ENCODE results near the gene CRAT. TPM values are rescaled to one million over a fixed set of nuclear protein-coding genes. Genes with fewer than 3 reads are reported as not detected.
"Not testable (repeated sequence)": the region's sequence is repeated elsewhere in the genome, so short reads cannot be mapped to it uniquely, and the experiment has no call there.

CRAT gene
- total RNA-seq, 1 donor from 2014 or later: 27.1 TPM

GRCh38 chr9:129112526-129112925 lies 1.9 kb upstream of the CRAT start:
- Histone ChIP-seq H3K9ac (ENCODE audit: low read depth in 1 of 3, low read length in 3 of 3) (peak overlapping the region; percentile 73 to 85 (median 84)), H3K4me3 (ENCODE audit: low read length in 3 of 3) (peak overlapping the region; percentile 79 to 89 (median 83)), H3K4me1 (ENCODE audit: control insufficient read depth in 3 of 3, insufficient read depth in 3 of 3, low read length in 3 of 3) (peaks cover 29 to 50% (median 37%) of the 10 kb centered on the region in 3 donors)
- not testable (repeated sequence) for H3K27ac ChIP-seq (ENCODE audit: low read depth, low read length); H3K27me3 ChIP-seq (ENCODE audit: control insufficient read depth in 3 of 3, insufficient read depth in 3 of 3, low read length in 3 of 3); H3K9me3 ChIP-seq (ENCODE audit: control insufficient read depth in 3 of 3, low read length in 3 of 3); H3K36me3 ChIP-seq (ENCODE audit: control insufficient read depth in 3 of 3, insufficient read depth in 3 of 3, low read length in 3 of 3)

- Histone ChIP-seq H3K9me3 (ENCODE audit: control insufficient read depth in 3 of 3, low read length in 3 of 3) (no peaks in the 10 kb centered on the region), H3K27me3 (ENCODE audit: control insufficient read depth in 3 of 3, insufficient read depth in 3 of 3, low read length in 3 of 3) (no peaks in the 10 kb centered on the region), H3K27ac (ENCODE audit: low read depth, low read length) (peak overlapping the region; percentile 95), H3K9ac (ENCODE audit: low read depth in 1 of 3, low read length in 3 of 3) (peak overlapping the region; percentile 73 to 85 (median 84)), H3K36me3 (ENCODE audit: control insufficient read depth in 3 of 3, insufficient read depth in 3 of 3, low read length in 3 of 3) (peaks cover 8 to 11% (median 8%) of the 10 kb centered on the region in 3 donors), H3K4me1 (ENCODE audit: control insufficient read depth in 3 of 3, insufficient read depth in 3 of 3, low read length in 3 of 3) (peaks cover 35 to 58% (median 41%) of the 10 kb centered on the region in 3 donors), H3K4me3 (ENCODE audit: low read length in 3 of 3) (peak overlapping the region; percentile 79 to 89 (median 83))
Observed at GRCh38 chr9:129111528-129112151, 1.0 kb upstream of the CRAT start.

- H3K9ac ChIP-seq (ENCODE audit: low read depth in 1 of 3, low read length in 3 of 3): peak overlapping the region; percentile 91 to 94 (median 92)
- H3K27ac ChIP-seq (ENCODE audit: low read depth, low read length): peak overlapping the region; percentile 95
- H3K4me1 ChIP-seq (ENCODE audit: control insufficient read depth in 3 of 3, insufficient read depth in 3 of 3, low read length in 3 of 3): peaks cover 40 to 68% (median 42%) of the 10 kb centered on the region in 3 donors
- peak overlapping the region; percentile 85 to 88 (median 87) for H3K4me3 ChIP-seq (ENCODE audit: low read length in 3 of 3)
- no peaks in the 10 kb centered on the region for H3K9me3 ChIP-seq (ENCODE audit: control insufficient read depth in 3 of 3, low read length in 3 of 3)
- peaks cover 13 to 17% (median 17%) of the 10 kb centered on the region in 3 donors for H3K36me3 ChIP-seq (ENCODE audit: control insufficient read depth in 3 of 3, insufficient read depth in 3 of 3, low read length in 3 of 3)
- H3K27me3 ChIP-seq (ENCODE audit: control insufficient read depth in 3 of 3, insufficient read depth in 3 of 3, low read length in 3 of 3): no peaks in the 10 kb centered on the region
Observed at GRCh38 chr9:129109952-129110739, 447 bp downstream of the CRAT start.

GRCh38 chr9:129109537-129109903 lies 1.1 kb downstream of the CRAT start:
- no peaks in the 10 kb centered on the region for H3K27me3 ChIP-seq (ENCODE audit: control insufficient read depth in 3 of 3, insufficient read depth in 3 of 3, low read length in 3 of 3)
- H3K36me3 ChIP-seq (ENCODE audit: control insufficient read depth in 3 of 3, insufficient read depth in 3 of 3, low read length in 3 of 3): peaks cover 13 to 17% (median 17%) of the 10 kb centered on the region in 3 donors
- peak overlapping the region; percentile 13 to 94 (median 55) for H3K9ac ChIP-seq (ENCODE audit: low read depth in 1 of 3, low read length in 3 of 3)
- no peaks in the 10 kb centered on the region for H3K9me3 ChIP-seq (ENCODE audit: control insufficient read depth in 3 of 3, low read length in 3 of 3)
- H3K4me3 ChIP-seq (ENCODE audit: low read length in 3 of 3): peak overlapping the region; percentile 85 to 88 (median 87)
- H3K4me1 ChIP-seq (ENCODE audit: control insufficient read depth in 3 of 3, insufficient read depth in 3 of 3, low read length in 3 of 3): peaks cover 35 to 65% (median 40%) of the 10 kb centered on the region in 3 donors
- H3K27ac ChIP-seq (ENCODE audit: low read depth, low read length): peak overlapping the region; percentile 95

GRCh38 chr9:129108805-129109536 lies 1.6 kb downstream of the CRAT start:
- Histone ChIP-seq H3K27ac (ENCODE audit: low read depth, low read length) (peak overlapping the region; percentile 95), H3K4me1 (ENCODE audit: control insufficient read depth in 3 of 3, insufficient read depth in 3 of 3, low read length in 3 of 3) (peaks cover 38 to 69% (median 45%) of the 10 kb centered on the region in 3 donors), H3K9me3 (ENCODE audit: control insufficient read depth in 3 of 3, low read length in 3 of 3) (no peaks in the 10 kb centered on the region), H3K27me3 (ENCODE audit: control insufficient read depth in 3 of 3, insufficient read depth in 3 of 3, low read length in 3 of 3) (no peaks in the 10 kb centered on the region), H3K36me3 (ENCODE audit: control insufficient read depth in 3 of 3, insufficient read depth in 3 of 3, low read length in 3 of 3) (peaks cover 13 to 17% (median 17%) of the 10 kb centered on the region in 3 donors), H3K4me3 (ENCODE audit: low read length in 3 of 3) (peak overlapping the region; percentile 85 to 88 (median 87)), H3K9ac (ENCODE audit: low read depth in 1 of 3, low read length in 3 of 3) (peak overlapping the region; percentile 40 to 94 (median 55))

- peak overlapping the region; percentile 40 to 94 (median 48) for H3K9ac ChIP-seq (ENCODE audit: low read depth in 1 of 3, low read length in 3 of 3)
- peak overlapping the region in 2 of 3 donors; percentile 18 to 61 for H3K4me3 ChIP-seq (ENCODE audit: low read length in 3 of 3)
- no peaks in the 10 kb centered on the region for H3K9me3 ChIP-seq (ENCODE audit: control insufficient read depth in 3 of 3, low read length in 3 of 3)
- H3K36me3 ChIP-seq (ENCODE audit: control insufficient read depth in 3 of 3, insufficient read depth in 3 of 3, low read length in 3 of 3): peaks cover 13 to 17% (median 17%) of the 10 kb centered on the region in 3 donors
- peaks cover 45 to 73% (median 53%) of the 10 kb centered on the region in 3 donors for H3K4me1 ChIP-seq (ENCODE audit: control insufficient read depth in 3 of 3, insufficient read depth in 3 of 3, low read length in 3 of 3)
- H3K27ac ChIP-seq (ENCODE audit: low read depth, low read length): peak overlapping the region; percentile 95
- no peaks in the 10 kb centered on the region for H3K27me3 ChIP-seq (ENCODE audit: control insufficient read depth in 3 of 3, insufficient read depth in 3 of 3, low read length in 3 of 3)
Observed at GRCh38 chr9:129108083-129108804, 2.3 kb downstream of the CRAT start.

GRCh38 chr9:129107651-129108050 lies 2.9 kb downstream of the CRAT start:
- H3K4me3 ChIP-seq (ENCODE audit: low read length in 3 of 3): no peak overlapping the region
- H3K4me1 ChIP-seq (ENCODE audit: control insufficient read depth in 3 of 3, insufficient read depth in 3 of 3, low read length in 3 of 3): peaks cover 50 to 79% (median 59%) of the 10 kb centered on the region in 3 donors
- peaks cover 13 to 17% (median 17%) of the 10 kb centered on the region in 3 donors for H3K36me3 ChIP-seq (ENCODE audit: control insufficient read depth in 3 of 3, insufficient read depth in 3 of 3, low read length in 3 of 3)
- no peaks in the 10 kb centered on the region for H3K9me3 ChIP-seq (ENCODE audit: control insufficient read depth in 3 of 3, low read length in 3 of 3)
- peak overlapping the region; percentile 33 to 94 (median 48) for H3K9ac ChIP-seq (ENCODE audit: low read depth in 1 of 3, low read length in 3 of 3)
- peak overlapping the region; percentile 95 for H3K27ac ChIP-seq (ENCODE audit: low read depth, low read length)
- no peaks in the 10 kb centered on the region for H3K27me3 ChIP-seq (ENCODE audit: control insufficient read depth in 3 of 3, insufficient read depth in 3 of 3, low read length in 3 of 3)

GRCh38 chr9:129105857-129106694 lies 4.5 kb downstream of the CRAT start:
- Histone ChIP-seq H3K4me3 (ENCODE audit: low read length in 3 of 3) (no peak overlapping the region), H3K36me3 (ENCODE audit: control insufficient read depth in 3 of 3, insufficient read depth in 3 of 3, low read length in 3 of 3) (peaks cover 15 to 29% (median 22%) of the 10 kb centered on the region in 3 donors), H3K27ac (ENCODE audit: low read depth, low read length) (no peak overlapping the region), H3K9ac (ENCODE audit: low read depth in 1 of 3, low read length in 3 of 3) (peak overlapping the region in 1 of 3 donors; percentile 64), H3K9me3 (ENCODE audit: control insufficient read depth in 3 of 3, low read length in 3 of 3) (no peaks in the 10 kb centered on the region), H3K4me1 (ENCODE audit: control insufficient read depth in 3 of 3, insufficient read depth in 3 of 3, low read length in 3 of 3) (peaks cover 46 to 72% (median 58%) of the 10 kb centered on the region in 3 donors), H3K27me3 (ENCODE audit: control insufficient read depth in 3 of 3, insufficient read depth in 3 of 3, low read length in 3 of 3) (no peaks in the 10 kb centered on the region)
